GM18520 (cell line): ENCODE measurements around the gene TINAG.
A peak's percentile ranks its signal among the peaks of the same experiment; 100 is the strongest.

Source experiments
- ATAC-seq: cut with Tn5 transposase; IDR thresholded peaks from one replicate; pipeline ENCODE4 v1.9.1; 2021; ENCODE audit not compliant: unreplicated experiment

Gene TINAG, protein sequence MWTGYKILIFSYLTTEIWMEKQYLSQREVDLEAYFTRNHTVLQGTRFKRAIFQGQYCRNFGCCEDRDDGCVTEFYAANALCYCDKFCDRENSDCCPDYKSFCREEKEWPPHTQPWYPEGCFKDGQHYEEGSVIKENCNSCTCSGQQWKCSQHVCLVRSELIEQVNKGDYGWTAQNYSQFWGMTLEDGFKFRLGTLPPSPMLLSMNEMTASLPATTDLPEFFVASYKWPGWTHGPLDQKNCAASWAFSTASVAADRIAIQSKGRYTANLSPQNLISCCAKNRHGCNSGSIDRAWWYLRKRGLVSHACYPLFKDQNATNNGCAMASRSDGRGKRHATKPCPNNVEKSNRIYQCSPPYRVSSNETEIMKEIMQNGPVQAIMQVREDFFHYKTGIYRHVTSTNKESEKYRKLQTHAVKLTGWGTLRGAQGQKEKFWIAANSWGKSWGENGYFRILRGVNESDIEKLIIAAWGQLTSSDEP

DNA sequence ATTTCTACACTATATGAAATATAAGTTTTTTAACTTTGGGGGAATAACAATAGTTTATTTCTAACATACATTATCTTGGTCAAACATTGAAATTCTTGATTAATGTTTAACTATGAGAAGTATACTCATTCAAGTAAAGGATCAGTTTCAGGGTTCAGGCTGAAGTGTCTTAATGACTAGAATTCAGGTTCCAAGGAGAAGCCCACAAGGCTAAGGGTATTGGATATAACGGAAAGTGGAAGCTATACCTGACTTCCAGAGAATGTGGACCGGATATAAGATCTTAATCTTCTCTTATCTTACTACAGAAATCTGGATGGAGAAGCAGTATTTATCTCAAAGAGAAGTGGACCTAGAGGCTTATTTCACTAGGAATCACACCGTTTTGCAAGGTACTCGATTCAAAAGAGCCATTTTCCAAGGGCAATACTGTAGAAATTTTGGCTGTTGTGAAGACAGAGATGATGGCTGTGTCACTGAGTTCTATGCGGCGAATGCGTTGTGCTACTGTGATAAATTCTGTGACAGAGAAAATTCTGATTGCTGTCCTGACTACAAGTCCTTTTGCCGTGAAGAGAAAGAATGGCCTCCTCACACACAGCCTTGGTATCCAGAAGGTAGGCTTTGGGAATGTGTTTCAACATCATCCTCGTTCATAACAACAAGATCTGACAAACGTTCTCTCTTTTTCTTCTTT lies at the start of gene TINAG:
Gene TINAG (plus strand): TSS at position 153 of the 697 bp plus-strand sequence. CDS start 110 bp downstream, at position 263.
- ATAC-seq: no peak

DNA sequence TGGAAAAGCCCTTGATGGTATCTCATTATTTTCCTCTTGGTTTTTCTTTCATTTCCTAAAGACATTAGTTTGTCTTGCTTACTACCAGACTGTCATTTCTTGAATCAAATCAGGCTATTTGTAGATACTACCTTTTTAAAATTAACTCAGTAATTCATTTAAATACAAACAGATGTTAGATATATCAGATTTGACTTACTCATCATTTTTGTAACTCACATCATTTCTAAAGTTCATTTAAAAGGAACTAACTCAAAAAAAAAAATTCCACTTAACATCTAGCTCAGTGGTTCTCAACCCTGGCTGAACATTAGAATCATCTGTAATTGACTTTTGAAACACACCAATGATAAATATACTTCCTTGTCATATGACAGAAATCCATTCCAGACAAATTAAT lies 48.2 kb upstream of the TINAG start:
- ATAC-seq: no peak

DNA sequence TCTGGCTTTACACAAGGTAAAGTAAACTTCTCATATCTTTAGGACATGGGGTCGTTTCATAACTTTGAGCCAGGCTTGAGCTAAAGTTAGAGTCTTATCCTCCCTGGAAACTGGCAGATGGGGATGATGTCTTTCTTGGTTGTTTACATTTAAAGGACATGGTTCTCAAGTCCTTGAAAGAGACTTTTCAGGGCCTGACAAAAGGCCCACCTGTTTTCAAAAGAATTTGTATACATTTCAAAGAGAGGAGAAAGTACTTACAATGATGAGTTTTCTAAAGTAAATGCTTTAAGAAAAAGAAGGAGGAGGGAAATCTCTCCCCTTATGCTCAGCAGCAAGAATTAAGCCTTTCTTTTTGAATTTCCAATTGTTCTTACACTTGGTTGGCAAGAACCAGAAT lies 45.7 kb upstream of the TINAG start:
- no peak for ATAC-seq

DNA sequence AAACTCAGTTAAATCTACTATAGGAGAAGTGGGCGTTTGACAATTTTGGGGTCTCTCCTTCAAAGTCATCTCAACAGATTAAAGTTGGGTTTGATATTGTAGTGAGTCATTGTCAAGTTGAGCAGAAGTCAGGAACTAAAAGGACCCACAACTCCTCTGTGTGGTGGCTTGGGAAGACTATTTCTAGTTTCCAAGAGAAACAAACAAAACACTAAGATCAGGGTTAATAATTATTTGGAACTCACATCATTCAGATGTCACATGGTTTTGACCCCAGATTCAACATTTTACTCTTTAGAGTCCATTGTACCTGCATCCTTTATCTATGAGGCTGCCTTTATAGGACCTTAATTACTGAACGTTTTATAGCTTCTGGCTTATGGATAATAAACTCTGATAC lies 45.3 kb upstream of the TINAG start:
- no peak for ATAC-seq

DNA sequence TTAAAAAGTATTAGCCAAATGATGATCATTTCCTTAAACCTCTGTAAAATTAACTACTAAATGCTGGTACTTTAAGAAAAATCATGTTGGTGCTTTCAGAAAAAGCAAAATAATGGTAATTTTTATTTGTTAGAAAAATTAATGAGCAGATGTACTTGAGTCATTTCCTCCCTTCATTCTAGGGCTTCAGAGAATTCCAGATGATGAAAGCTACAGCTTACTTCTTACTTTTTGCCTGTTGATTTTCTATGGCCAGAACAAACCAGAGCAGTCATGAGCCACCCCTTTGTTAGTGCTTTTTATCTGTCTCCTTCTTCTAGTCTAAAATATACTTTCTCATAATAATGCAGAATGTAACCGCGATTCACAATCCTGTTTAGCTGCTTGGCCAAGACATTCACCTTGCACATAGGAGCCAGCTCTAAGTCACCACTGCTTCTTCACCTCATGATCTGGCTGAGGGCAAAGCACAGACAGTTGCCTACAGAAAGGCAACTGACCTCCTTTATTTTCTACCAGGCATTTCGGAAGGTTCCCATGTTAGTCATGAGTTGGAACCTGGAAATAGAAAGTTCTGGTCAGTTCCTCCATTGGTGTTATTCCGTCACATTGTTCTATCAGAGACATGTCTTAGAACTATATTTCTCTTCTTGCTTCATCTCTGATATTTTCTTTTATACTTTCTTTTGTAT lies 43.5 kb upstream of the TINAG start:
- no peak for ATAC-seq

DNA sequence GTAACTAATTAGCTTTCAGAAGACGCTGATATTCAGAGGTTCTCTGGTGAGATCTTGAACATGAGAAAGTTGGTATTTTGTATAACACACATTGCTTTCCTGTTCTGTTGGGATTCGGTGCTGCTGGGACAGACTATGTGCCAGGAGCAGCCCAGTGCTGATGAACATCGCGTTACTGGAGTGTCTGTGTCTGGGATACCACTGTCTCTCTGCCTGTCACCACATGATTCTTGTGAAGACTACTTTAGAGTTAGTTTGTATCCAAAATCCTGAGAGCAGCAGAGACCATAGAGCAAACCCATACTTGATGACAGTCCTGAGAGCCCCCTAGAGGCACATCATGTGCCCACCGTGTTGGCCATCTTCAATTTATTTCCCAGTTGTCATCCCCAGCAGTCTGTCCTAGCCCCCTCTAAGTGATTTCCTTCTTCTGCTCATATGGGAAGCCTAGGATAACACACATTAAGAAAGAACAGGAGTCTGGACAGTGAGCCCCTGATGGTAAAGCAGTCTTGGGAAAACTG lies 41.8 kb upstream of the TINAG start:
- ATAC-seq: no peak

DNA sequence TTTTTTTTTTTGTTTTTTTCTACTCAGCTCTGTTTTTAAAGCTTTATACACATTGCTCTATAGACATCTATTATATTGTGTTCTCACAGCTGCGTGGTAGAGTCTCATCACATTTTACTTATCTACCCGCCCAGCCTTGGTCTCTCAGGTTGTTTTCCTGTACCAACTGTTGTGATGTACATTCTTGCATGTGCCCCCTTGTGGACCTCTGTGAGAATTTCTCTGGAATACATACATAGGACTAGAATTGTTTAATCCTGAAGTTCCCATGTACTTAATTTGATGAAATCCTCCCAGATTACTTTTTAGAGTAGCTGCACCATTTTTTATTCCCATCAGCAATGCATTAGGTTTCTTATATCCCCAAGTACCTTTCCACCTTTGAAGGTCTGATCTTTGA lies 40.4 kb upstream of the TINAG start:
- no peak for ATAC-seq

DNA sequence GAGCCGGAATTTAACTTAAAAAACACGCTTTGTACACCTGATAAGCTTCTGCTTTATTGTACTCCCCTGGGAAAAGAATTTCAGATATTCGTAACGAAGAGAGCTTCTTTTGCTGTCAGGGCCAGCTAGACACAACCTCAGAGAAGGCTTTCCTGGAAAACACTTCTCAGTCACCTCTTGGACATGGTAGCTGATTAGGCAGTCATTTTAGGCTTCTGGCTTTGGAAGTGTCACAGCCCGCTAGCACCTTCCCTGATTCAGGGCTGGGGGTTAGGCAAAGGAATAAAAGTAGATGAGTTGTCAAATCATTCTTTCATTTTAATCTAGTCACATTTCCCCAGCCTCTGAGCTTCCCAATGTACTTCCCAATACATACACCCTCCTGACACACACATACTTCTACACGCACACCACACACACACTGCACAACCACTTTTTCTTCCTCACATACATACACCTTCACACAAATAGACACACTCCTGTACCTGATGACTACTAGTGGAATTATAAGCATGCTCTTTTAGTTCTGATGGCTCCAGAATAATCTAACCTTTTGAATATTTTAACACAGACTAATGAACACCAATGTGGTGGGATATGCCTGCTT lies 34.9 kb upstream of the TINAG start:
- ATAC-seq: no peak

DNA sequence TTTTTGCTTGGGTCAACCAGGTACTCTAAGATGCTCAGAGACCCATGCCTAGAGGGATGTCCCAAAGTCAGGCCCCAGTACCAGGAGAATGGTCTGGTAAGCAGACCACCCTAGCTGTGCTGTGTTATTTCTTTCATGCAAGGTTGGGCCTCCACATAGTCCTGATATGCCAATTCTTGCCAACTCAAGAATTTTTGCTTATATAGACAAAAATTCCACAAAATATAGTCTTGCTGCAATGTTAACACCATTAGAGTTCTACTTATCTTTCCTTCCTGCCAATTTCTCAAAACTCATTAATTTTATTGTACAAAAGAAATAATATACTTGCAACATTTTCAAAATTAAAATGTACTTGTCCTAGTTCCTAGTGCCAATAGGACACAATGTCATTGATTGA lies 33.9 kb upstream of the TINAG start:
- no peak for ATAC-seq

DNA sequence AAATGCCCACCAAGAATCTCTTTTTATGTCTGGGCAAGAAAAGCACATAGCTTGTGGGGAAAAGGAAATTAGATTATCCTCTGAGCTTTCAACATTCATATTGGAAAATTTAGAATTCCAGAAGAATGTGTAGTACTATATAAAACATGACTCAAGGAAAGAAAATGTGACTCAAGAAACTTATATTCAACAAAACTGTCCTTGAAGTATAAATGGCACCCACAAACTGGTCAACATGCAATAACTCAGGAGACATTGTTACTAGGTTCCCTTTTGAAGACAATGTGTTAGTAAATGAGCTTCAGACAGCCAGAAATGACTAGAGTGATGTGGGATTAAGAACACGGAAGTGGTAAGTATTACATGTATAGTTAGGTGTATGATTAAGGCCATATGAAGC lies 26.1 kb upstream of the TINAG start:
- ATAC-seq: no peak

DNA sequence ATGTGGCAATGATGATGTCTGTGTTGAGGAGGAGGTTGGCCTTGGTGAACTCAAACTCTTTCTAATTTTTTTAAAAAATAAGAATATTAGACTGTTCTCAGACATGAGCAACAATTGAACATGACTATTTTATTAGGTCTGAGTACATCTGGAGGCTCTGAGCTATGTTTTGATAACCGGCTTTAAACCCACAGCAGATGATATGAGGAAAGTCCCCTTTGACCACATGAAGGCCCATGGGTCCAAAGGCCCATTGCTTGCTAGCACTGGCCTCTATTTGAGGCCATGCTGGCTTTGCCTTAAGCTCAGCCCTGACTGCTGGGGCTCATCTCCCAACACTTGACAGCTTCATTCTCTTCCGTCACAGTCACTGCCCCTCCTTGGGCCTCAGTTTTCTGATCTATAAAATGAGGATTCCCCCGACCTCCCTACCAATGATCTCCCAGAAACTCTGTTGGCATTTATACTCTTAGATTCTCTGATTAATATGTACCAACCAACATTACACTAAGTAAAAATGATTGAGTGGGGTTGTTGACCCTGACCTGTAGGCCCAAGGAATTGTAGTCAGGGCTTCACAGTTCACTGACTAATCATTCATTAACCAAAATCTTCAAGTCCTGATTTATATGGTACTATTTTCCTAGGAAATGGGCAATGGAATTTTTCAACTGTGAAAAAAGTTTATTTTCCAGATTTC lies 23.9 kb upstream of the TINAG start:
- no peak for ATAC-seq

DNA sequence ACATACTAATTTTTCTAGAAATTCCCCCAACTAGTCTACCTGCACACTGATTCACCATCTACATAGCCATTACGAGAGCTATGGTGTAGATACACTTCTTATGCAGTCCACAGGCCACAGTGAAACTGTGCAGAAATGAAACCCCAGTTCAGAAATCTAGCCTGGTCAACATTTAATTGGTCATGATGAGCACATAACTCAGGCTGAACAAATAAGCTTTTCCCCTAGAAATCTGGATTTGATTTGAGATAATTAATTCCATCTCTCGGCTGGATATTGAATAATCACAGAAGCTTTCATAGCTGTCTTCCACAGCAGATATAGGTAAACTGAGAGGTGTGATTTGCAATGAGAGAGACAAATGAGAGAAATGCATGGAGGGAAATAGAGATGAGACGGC lies 22.6 kb upstream of the TINAG start:
- no peak for ATAC-seq

DNA sequence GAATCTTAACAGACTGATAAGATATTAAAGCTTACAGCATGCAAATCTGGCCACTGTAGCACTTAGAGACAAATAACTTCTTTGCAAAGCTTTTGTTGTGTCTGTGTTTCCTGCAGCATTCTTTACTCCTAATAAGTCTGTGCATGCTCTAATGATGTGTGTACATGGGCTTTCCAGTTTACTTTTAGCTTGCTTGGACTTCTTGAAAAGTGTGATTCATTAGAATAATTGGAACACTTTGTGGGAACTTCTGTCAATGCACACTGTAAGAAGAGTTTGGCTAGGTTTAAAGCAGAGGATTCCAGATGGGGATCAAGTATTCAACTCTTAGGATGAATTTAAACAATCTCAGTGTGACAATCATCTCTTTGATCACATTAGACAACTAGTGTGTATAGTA lies 22.1 kb upstream of the TINAG start:
- no peak for ATAC-seq

DNA sequence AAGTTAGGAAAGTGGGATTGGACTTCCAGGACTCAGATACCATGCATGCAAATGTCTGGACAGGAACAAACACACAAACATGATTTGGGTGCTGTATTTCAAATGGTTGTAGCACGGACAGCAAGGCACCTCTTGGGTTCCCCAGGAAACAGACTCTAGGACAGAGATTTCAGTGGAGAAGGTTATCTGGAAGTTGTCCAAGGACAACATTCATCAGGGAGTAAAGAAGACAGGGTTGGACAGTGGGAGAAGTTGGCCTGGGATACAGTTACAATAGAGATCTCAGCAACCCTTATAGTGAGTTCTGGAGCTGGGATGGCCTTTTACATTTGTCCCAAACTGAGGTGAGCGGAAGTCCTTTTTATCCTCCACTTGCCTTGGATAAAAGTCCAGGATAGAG lies 19.8 kb upstream of the TINAG start:
- no peak for ATAC-seq

DNA sequence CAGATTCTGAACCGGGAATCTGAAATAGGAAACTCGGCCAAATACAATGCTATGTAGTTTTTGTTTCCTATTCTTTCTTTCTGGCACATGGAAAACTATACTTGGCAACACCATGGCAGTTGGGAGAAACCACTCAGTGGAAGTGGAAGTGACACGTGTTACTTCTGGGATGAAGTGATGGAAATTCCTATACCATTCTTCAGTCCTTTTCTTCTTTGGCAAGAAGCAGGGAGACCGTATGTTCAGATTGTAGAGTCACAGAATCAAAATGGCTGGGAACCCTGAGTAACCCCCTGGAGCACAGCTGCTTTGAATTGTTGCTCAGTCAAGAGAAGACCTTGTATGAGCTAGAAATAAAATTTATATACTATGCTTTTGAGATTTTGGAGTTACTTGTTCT lies 18.8 kb upstream of the TINAG start:
- no peak for ATAC-seq

DNA sequence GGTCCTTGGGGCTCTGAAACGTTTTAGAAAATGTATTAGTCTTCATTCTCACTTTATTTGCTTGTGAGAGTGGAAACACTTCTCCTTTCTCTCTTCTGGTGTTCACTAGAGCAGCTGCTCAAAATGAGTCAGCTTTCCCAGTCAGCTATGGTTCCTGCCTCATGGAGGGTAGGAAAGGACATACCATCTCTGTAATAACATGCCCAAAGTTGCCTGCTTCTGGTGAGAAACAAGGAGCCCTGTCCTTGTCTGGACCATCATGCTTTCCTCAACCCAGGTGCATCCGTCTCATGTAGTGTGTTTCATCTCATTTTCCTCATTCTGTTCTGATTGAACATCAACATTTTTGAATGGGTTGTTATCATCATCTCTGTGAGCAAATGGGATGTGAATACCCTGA lies 17.1 kb upstream of the TINAG start:
- ATAC-seq: peak; percentile 44

DNA sequence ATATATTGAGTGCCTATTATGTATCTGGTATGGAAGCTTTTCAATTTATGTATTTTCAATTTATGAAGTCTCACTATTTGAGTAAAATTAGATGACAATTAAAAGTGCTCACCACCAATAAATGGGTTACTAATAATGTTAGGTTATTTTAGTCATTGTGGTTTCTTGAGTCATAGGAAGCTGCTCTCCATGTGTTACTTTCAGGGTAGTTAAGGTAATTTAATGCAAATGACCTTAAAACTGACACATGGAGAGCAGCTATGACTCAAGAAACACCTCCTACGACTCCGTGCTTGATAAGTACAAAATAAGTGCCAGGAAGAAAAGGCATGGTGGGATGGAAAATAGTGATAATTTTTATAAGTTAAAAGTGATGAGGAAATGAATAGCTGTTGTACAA lies 16.5 kb upstream of the TINAG start:
- ATAC-seq: peak; percentile 92

DNA sequence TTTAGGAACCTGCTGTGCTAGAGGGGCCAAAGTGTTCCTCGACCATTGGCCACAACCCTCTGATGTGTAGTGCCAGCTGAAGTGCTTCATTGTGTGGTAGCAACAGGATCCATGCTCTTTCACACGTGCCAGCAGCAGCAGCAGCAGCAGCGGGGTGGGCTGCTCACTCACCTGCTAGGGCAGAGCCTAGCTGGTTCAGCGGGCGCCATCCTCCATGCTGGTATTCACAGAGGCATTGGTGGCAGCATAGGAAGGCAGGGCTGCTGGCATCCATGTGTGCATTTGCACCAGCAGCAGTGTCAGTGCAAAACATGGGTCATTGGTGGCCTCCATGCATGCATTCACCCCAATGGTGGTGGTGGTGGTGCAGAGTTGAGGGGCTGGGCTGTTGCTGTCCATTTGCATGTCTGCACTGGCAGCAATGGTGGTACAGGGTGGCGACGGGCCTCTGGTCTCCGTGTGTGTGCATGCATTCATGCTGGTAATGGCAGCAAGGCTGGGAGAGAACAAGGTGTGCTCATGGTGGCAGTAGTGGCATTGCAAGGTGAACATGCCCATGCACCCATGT lies 13.2 kb upstream of the TINAG start:
- ATAC-seq: no peak

DNA sequence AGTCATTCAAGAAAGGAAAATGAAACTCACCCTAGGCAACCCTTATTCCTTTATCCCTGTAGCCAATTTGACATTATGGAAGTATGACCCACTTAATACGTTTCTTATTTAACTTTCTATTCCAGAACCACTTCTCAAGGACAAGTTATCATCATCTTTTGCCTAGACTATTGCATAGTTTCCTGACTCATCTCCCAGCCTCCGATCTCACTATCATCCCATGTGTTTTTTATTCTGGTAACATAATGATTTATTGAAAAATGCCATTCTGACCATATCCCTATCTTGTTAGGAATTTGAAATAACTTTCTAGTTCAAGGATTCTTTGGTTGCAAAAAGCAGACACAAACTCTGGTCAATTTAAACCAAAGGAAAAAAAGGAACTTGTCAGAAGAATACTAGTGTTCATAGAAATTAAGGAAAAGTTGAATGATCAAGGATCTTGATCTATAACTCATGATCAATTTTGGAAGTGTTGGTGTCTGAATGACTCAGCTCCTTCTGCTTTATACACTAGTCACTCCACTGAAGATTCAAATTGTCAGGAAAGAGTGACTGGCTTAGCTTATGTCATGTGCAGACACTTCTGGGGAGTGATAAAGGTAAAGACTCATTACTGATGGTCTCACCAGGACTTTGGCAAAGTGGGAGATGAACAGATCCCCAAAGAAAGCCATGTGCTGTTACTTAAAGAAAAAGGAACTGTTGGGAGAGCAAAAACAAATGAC lies 8.5 kb upstream of the TINAG start:
- ATAC-seq: no peak

DNA sequence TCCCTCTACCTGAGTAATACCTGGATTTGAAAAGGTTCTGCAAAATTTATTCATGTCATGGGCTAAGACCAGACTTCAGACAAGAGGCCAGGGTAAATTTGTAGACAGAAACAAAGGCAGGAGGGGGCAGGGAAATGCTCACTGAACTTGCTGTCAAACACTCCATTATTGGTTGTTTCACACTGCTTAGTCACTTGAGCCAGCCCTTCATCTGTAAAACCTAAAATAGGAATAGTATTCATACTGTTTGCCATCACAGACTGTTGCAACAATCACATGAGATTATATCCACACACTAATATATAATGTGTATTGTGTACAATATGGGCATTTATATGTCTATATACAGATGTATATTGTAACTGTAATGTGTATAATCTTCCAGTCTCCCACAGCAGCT lies 6.5 kb upstream of the TINAG start:
- ATAC-seq: no peak
